Ovary (tissue), 9 donors: ENCODE results near the gene NUP62. TPM values are rescaled to one million over a fixed set of nuclear protein-coding genes. Genes with fewer than 3 reads are reported as not detected.

ENCODE experiments used
- DNase-seq, 5 donors: peaks; one replicate each; pipeline ENCODE4 v3.0.0-alpha.2; 2019 to 2020
- H3K27ac ChIP-seq, 2 donors: fragments of 200-600 bp; one replicate each; pipeline versions ENCODE4 v1.5.1 to v1.8.0; 2019 to 2022
- H3K27me3 ChIP-seq: fragments of 200-600 bp; one replicate; pipeline ENCODE4 v1.8.0; 2022
- H3K36me3 ChIP-seq: fragments of 200-600 bp; sonication (generic); one replicate; pipeline ENCODE4 v1.5.1; 2019
- H3K4me1 ChIP-seq: one replicate; pipeline ENCODE4 v1.8.1; 2013; ENCODE audit warnings: mild to moderate bottlenecking, moderate library complexity; ENCODE audit not compliant: insufficient read depth
- H3K4me3 ChIP-seq: fragments of 200-600 bp; sonication (generic); one replicate; pipeline ENCODE4 v1.5.1; 2017
- H3K9me3 ChIP-seq, 2 donors: fragments of 200-600 bp in 1 of 2; sonication (generic) in 1 of 2; one replicate each; pipeline versions ENCODE4 v1.5.1 to v1.8.1; 2013 to 2019; ENCODE audit warnings: mild to moderate bottlenecking in 1 of 2, moderate library complexity in 1 of 2
- CTCF ChIP-seq, 3 donors: fragments of 450-650 bp in 2 of 3; fragments of 200-600 bp in 1 of 3; IDR thresholded peaks; one replicate each; pipeline versions ENCODE4 v1.5.1 to v1.8.0; 2016 to 2022; ENCODE audit warnings: antibody characterized with exemption in 3 of 3, mild to moderate bottlenecking in 1 of 3
- EP300 ChIP-seq: sonication (generic); formaldehyde crosslinking; IDR thresholded peaks from one replicate; pipeline ENCODE4 v1.6.1; 2017; ENCODE audit warnings: antibody characterized with exemption
- POLR2A ChIP-seq: fragments of 450-650 bp; IDR thresholded peaks from one replicate; pipeline ENCODE4 v1.6.1; 2017; ENCODE audit warnings: antibody characterized with exemption, mild to moderate bottlenecking, moderate library complexity
- WGBS, 3 donors: extraction: QIAGEN DNeasy Blood & Tissue Kit in 1 of 3; methylation state at CpG; one replicate each; pipeline versions ENCODE4 v1.1.5 to v1.1.7; 2013 to 2017; 5-methylcytosine and 5-hydroxymethylcytosine counted together
- intact Hi-C, 4 donors: fragments of 100-400 bp; cut with DNase I; formaldehyde crosslinking; loops; one replicate each; pipeline versions ENCODE4 v1.11.0 to v1.15.1; 2022 to 2023
- polyA plus RNA-seq, 2 donors: library from polyadenylated mRNA; stranded (reverse); fragments of 200-250 nt in 1 of 2; fragments of 350-450 nt in 1 of 2; fragmentation: Illumina TruSeq in 1 of 2; extraction: RNeasy Lipid Tissue Mini Kit (QIAGEN cat#74804) in 1 of 2; gene quantifications; one replicate each; pipeline ENCODE4 v1.2.3, GENCODE V29; 2013 to 2014
- total RNA-seq, 7 donors: library from RNA; depleted of rRNA in 2 of 7; stranded (reverse); fragments of >200 nt in 2 of 7; fragmentation: NEBNext Ultra II Directional in 3 of 7; extraction: Animal tissue kit (Norgen Biotek cat#: 25700) in 3 of 7; gene quantifications; one replicate each; pipeline versions ENCODE4 v1.1.0 to v1.2.4, GENCODE V29; 2016 to 2023
- donor health status: DM: no; HTN: no; CAD: no; lungs with moderate emphysema.
- donor health status: DM: no; HTN: no; CAD: no.
- donor health status: Bipolar disorder and iron deficiency.
- donor health status: DM: yes; HTN: yes; CAD: no.
- donor health status: DM: no; HTN: no; CAD: no.
- donor health status: DM: yes; HTN: yes; CAD: no.

The NUP62 gene
- total and polyA plus RNA-seq, 9 donors = 18.7 to 47.7 (median 37.1) TPM

- Histone ChIP-seq H3K27me3 (no peaks in the 10 kb centered on the region), H3K9me3 (no peaks in the 10 kb centered on the region), H3K36me3 (no peaks in the 10 kb centered on the region), H3K4me3 (no peak overlapping the region), H3K4me1 (peaks cover 9% of the 10 kb centered on the region), H3K27ac (no peak overlapping the region)
- WGBS, 3 donors = 91 to 94% (median 92%) methylated on average over 37 of the region's 37 CpGs
- TF ChIP-seq POLR2A (no peak), CTCF (IDR thresholded peaks at IDR 0.05) (no peak), EP300 (no peak)
- DNase-seq = no peak
- intact Hi-C loops = no loop called here
Observed at GRCh38 chr19:49908480-49909420, 20.6 kb downstream of the NUP62 start.

- Histone ChIP-seq H3K4me1 (peaks cover 3% of the 10 kb centered on the region), H3K9me3 (no peaks in the 10 kb centered on the region), H3K4me3 (no peak overlapping the region), H3K27ac (no peak overlapping the region), H3K36me3 (no peaks in the 10 kb centered on the region), H3K27me3 (no peaks in the 10 kb centered on the region)
- DNase-seq = peak in 1 of 5 donors; percentile 25
- WGBS, 3 donors = 85 to 91% (median 85%) methylated on average over 23 of the region's 23 CpGs
- TF ChIP-seq POLR2A (no peak), CTCF (IDR thresholded peaks at IDR 0.05) (no peak), EP300 (no peak)
- intact Hi-C loops = no loop called here
Observed at GRCh38 chr19:49907745-49908446, 21.4 kb downstream of the NUP62 start.

GRCh38 chr19:49906879-49907564, 22.3 kb downstream of the NUP62 start:
- WGBS, 3 donors = 90 to 92% (median 92%) methylated on average over 16 of the region's 16 CpGs
- Histone ChIP-seq H3K27me3 (no peaks in the 10 kb centered on the region), H3K4me1 (no peaks in the 10 kb centered on the region), H3K36me3 (no peaks in the 10 kb centered on the region), H3K27ac (no peak overlapping the region), H3K4me3 (no peak overlapping the region), H3K9me3 (no peaks in the 10 kb centered on the region)
- intact Hi-C loops = no loop called here
- no peak for DNase-seq
- TF ChIP-seq CTCF (IDR thresholded peaks at IDR 0.05) = no peak
- no peak for TF ChIP-seq POLR2A
- TF ChIP-seq EP300 = no peak

GRCh38 chr19:49904136-49904535, 25.2 kb downstream of the NUP62 start:
- WGBS, 3 donors = 60 to 73% (median 65%) methylated on average over 6 of the region's 6 CpGs
- Histone ChIP-seq H3K9me3 (no peaks in the 10 kb centered on the region), H3K36me3 (no peaks in the 10 kb centered on the region), H3K27me3 (no peaks in the 10 kb centered on the region), H3K4me1 (no peaks in the 10 kb centered on the region), H3K4me3 (no peak overlapping the region), H3K27ac (no peak overlapping the region)
- intact Hi-C loops = no loop called here
- DNase-seq = no peak
- TF ChIP-seq EP300 (no peak), POLR2A (no peak), CTCF (IDR thresholded peaks at IDR 0.05) (no peak)
